ENCODE results near the gene DEPDC7.

Gene DEPDC7

DNA sequence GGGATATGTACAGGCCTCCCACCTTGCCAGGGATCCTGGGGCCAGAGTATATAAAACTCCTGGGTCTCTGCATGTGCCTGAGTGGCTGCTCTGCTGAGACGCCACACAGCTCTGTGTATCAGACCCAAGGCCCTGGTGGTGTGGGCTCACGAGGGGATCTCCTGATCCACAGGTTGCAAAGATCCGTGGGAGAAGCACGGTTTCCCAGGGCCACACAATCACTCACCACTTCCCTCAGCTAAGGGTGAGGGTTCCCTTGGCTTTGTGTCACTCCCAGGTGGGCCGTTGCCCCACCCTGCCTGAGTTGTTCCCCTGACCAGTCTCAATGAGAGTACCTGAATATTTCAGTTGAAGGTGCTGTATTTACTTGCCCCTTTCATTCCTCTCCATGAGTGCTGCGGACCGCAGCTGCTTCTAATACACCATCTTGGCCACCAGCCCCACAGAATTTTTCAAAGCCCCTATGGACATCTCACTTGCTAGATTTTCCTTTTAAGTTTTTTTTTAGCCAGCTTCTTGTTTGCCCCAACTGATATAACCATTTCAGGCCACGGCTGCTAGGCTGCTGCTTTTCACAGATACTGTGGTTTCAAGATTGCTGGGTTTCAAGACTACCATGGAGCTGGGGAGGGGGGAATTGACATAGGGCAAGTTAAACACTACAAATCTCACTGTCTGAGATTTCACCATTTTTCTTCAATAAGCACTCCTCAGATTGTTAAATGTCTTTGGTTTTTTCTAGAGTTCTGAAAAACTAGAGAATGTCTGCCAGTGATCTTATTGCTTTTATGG is 13.7 kb upstream of the DEPDC7 start:
- TF ChIP-seq, protein P1, sequence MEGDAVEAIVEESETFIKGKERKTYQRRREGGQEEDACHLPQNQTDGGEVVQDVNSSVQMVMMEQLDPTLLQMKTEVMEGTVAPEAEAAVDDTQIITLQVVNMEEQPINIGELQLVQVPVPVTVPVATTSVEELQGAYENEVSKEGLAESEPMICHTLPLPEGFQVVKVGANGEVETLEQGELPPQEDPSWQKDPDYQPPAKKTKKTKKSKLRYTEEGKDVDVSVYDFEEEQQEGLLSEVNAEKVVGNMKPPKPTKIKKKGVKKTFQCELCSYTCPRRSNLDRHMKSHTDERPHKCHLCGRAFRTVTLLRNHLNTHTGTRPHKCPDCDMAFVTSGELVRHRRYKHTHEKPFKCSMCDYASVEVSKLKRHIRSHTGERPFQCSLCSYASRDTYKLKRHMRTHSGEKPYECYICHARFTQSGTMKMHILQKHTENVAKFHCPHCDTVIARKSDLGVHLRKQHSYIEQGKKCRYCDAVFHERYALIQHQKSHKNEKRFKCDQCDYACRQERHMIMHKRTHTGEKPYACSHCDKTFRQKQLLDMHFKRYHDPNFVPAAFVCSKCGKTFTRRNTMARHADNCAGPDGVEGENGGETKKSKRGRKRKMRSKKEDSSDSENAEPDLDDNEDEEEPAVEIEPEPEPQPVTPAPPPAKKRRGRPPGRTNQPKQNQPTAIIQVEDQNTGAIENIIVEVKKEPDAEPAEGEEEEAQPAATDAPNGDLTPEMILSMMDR (IDR thresholded peaks at IDR 0.05; ENCODE audit: borderline replicate concordance, control extremely low read depth, extremely low read depth, insufficient read depth, missing control alignments): no peak
- in situ Hi-C loops (cut with MboI; ENCODE audit: low sequenced_read_pairs, unreplicated experiment): no loop called here
- DNase-seq (ENCODE audit: low spot score): no peak

DNA sequence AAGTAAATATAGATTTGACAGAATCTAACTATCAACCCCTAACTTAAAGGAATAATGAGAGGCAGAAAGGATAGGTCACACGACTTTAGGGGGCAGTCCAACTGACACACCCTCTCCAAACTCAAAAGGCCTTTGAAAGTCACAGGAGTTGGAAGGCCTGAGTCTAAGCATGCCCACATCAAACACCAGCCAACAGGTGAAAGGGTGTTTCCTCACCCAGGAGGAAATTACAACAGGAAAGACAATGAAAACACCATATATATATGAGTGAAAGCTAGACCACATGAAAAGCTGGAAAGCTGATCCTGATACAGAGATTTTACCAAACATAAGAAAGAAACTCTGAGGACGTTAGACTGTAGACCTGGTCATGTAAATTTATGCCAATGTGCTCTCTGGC is 10.5 kb upstream of the DEPDC7 start:
- TF ChIP-seq, protein P1 (IDR thresholded peaks at IDR 0.05; ENCODE audit: borderline replicate concordance, control extremely low read depth, extremely low read depth, insufficient read depth, missing control alignments): no peak
- in situ Hi-C loops (cut with MboI; ENCODE audit: low sequenced_read_pairs, unreplicated experiment): no loop called here
- DNase-seq (ENCODE audit: low spot score): no peak

DNA sequence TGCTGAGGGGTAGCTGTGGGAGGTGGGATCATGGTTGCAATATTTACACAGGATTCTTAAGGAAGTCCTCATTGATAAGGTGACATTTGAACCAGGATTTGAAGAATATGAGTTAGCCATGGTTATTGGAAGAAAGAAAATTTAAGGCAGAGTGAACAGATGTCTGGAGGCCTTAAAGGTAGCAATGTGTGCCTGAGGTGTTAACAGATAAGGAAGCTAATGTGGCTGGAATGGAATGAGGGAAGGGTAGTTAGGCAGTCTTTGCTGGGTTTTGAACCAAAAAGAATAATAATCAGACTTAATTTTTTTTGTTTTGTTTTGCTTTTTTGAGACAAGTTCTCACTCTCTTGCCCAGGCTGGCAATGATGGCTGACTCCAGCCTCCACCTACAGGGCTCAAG is 9.7 kb upstream of the DEPDC7 start:
- TF ChIP-seq, protein P1 (IDR thresholded peaks at IDR 0.05; ENCODE audit: borderline replicate concordance, control extremely low read depth, extremely low read depth, insufficient read depth, missing control alignments): no peak
- in situ Hi-C loops (cut with MboI; ENCODE audit: low sequenced_read_pairs, unreplicated experiment): no loop called here
- DNase-seq (ENCODE audit: low spot score): no peak

- in situ Hi-C loops (cut with MboI; ENCODE audit: low sequenced_read_pairs, unreplicated experiment): no loop called here
- TF ChIP-seq, protein P1 (IDR thresholded peaks at IDR 0.05; ENCODE audit: borderline replicate concordance, control extremely low read depth, extremely low read depth, insufficient read depth, missing control alignments): no peak
- no peak for DNase-seq (ENCODE audit: low spot score)
Observed at GRCh38 chr11:33013755-33014154, 1.9 kb upstream of the DEPDC7 start.

- in situ Hi-C loops (cut with MboI; ENCODE audit: low sequenced_read_pairs, unreplicated experiment): no loop called here
- TF ChIP-seq, protein P1 (IDR thresholded peaks at IDR 0.05; ENCODE audit: borderline replicate concordance, control extremely low read depth, extremely low read depth, insufficient read depth, missing control alignments): no peak
- DNase-seq (ENCODE audit: low spot score): no peak
Observed at GRCh38 chr11:33016654-33017053, 976 bp downstream of the DEPDC7 start.

DNA sequence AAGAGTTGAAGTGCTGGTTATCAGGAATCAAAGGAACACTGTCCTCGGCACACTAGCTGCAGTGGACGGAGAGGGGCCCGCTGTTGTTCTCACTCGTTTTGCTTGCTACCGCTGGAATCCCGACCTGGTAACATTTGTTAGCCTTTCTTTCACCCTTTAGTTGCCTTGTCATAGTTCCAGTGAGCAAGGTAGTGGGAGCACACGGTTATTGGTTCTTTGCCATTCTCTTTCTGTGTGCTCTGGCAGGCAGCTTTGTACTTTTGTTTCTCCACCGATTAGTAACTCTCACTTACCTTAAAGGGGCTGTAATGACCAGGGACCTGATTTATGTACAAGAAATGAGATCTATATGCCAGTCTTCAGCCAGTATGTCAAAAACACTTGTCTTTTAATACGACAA is 1.8 kb downstream of the DEPDC7 start:
- in situ Hi-C loops (cut with MboI; ENCODE audit: low sequenced_read_pairs, unreplicated experiment): no loop called here
- TF ChIP-seq, protein P1 (IDR thresholded peaks at IDR 0.05; ENCODE audit: borderline replicate concordance, control extremely low read depth, extremely low read depth, insufficient read depth, missing control alignments): no peak
- DNase-seq (ENCODE audit: low spot score): no peak

All from GM13976 (cell line).